ENCODE data around the gene CASKIN1. TPM values are rescaled to one million over a fixed set of nuclear protein-coding genes. Genes with fewer than 3 reads are reported as not detected.
"Not testable (repeated sequence)": the region's sequence is repeated elsewhere in the genome, so short reads cannot be mapped to it uniquely, and the experiment has no call there.

CASKIN1 gene, protein sequence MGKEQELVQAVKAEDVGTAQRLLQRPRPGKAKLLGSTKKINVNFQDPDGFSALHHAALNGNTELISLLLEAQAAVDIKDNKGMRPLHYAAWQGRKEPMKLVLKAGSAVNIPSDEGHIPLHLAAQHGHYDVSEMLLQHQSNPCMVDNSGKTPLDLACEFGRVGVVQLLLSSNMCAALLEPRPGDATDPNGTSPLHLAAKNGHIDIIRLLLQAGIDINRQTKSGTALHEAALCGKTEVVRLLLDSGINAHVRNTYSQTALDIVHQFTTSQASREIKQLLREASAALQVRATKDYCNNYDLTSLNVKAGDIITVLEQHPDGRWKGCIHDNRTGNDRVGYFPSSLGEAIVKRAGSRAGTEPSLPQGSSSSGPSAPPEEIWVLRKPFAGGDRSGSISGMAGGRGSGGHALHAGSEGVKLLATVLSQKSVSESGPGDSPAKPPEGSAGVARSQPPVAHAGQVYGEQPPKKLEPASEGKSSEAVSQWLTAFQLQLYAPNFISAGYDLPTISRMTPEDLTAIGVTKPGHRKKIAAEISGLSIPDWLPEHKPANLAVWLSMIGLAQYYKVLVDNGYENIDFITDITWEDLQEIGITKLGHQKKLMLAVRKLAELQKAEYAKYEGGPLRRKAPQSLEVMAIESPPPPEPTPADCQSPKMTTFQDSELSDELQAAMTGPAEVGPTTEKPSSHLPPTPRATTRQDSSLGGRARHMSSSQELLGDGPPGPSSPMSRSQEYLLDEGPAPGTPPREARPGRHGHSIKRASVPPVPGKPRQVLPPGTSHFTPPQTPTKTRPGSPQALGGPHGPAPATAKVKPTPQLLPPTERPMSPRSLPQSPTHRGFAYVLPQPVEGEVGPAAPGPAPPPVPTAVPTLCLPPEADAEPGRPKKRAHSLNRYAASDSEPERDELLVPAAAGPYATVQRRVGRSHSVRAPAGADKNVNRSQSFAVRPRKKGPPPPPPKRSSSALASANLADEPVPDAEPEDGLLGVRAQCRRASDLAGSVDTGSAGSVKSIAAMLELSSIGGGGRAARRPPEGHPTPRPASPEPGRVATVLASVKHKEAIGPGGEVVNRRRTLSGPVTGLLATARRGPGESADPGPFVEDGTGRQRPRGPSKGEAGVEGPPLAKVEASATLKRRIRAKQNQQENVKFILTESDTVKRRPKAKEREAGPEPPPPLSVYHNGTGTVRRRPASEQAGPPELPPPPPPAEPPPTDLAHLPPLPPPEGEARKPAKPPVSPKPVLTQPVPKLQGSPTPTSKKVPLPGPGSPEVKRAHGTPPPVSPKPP (N-terminal part only)
- 0.80 and 4.2 TPM in 2 replicates for total RNA-seq (2014; rRNA removed; shearing (Covaris generic))

DNA sequence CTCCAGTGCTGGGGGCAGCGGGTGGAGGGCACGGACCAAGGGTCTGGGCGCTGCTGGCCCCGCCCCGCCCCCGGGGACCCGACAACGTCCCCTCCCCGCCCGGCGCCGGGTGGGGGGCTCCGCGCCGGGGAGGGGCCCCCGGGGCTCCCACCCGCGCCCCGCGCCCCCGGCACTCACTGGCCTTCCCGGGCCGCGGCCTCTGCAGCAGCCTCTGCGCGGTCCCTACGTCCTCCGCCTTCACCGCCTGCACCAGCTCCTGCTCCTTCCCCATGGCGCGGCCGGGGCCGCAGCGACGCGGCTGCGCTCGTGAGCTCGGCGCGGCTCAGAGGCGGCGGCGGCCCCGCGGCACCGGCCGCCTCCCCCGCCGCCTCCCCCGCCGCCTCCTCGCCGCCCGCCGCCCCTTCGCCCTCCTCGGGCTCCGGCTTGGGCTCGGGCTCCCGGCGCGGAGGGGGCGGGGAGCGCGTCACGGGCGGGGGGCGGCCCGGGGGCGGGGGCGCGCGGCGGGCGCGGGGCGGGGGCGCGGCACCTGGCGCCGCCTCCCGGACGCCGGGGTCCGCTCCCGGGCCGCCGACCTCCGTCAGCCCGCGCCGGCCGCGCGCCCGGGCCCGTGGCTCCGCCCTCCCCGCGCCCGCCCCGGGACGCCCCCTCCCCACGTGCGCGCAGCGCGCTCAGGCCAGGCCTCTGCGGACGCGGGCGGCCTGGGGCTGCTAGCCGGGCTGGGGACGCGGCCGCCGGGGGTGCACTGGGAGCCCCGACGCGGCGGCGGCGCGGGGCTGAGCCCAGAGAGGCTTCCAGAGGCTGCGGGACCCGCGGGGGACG, at the start of gene CASKIN1:
TSS of gene CASKIN1 (minus strand) at position 444 of the 819 bp plus-strand sequence. CDS start at position 271, 173 bp downstream.
- no peak for DNase-seq (ENCODE audit: low spot score)
- in situ Hi-C loops (cut with HindIII; ENCODE audit: low sequenced_read_pairs) = no loop called here

DNA sequence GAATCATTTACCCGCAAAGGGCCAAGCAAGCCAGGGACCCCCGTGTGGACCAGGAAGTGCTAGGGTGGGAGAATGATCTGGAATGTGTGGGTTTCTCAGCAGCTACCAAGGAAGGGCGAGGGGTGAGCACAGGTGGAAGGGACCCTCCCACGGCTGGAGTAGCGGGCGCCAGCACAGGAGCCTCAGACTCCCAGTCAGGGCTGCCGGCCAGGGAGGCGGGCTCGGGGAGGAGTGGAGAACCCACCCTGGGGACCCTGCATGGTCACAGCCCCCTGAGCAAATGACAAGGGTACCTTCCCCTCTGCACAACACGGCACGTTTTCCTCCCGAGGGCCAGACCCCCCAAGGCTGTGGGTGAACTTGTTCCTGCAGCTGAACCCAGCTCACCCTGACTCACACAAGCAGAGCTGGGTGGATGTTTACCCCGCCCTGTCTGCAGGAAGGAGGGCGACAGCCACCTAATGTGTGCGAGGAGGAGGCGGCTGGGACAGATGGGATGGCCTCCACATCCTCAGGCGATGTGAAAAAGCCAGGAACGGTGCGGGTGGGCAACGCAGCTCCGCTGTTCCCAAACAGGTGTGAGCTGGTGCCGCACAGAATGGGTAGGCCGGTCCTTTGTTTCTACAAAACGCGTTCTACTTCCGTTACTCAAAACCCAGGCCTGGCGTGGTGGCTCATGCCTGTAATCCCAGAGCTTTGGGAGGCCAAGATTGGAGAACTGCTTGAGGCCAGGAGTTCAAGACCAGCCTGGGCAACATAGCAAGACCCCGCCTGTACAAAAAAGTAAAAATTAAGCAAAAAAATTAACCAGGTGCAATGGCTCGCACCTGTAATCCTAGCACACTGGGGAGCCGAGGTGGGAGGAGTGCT, 48.8 kb upstream of the CASKIN1 start:
- in situ Hi-C loops (cut with HindIII; ENCODE audit: low sequenced_read_pairs) = no loop called here
- no peak for DNase-seq (ENCODE audit: low spot score)

DNA sequence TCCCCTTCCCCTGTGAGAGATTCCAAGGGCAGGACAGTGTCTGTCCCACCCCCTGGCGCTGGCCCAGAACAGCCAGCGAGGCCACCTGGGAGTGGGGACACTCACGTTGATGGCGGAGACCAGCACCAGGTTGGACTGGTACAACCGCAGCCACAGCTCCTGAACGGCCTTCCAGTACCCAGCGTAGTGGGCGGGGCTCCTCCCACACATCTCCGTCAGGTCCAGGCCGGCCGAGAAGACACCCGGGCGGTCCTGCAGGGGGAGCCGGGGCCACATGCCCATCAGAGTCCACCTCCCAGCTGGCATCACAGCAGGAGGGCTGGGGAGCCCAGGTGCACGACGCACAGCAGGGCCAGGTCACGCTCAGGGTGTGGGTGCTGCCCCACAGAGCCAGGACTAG, 47.9 kb upstream of the CASKIN1 start:
- no peak for DNase-seq (ENCODE audit: low spot score)
- in situ Hi-C loops (cut with HindIII; ENCODE audit: low sequenced_read_pairs) = no loop called here

DNA sequence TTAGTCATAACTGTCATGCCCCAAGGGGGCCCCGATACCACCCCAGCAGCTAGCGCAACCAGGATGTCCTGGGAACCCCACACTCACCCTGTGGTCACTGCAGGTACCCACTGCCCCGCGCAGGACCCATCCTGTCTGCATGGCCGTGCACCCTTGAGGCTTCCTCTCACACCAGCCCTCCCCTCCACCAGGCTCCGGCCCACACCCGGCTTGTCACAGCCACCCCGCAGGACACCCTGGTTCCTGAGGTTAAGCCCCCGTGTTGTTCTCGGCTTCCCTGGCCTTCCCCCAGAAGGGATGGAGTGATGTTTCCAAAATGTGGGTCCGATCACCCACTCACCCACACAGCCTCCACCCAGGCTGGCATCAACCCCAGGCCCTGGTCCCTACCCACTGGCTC, 47.4 kb upstream of the CASKIN1 start:
- in situ Hi-C loops (cut with HindIII; ENCODE audit: low sequenced_read_pairs) = no loop called here
- no peak for DNase-seq (ENCODE audit: low spot score)

DNA sequence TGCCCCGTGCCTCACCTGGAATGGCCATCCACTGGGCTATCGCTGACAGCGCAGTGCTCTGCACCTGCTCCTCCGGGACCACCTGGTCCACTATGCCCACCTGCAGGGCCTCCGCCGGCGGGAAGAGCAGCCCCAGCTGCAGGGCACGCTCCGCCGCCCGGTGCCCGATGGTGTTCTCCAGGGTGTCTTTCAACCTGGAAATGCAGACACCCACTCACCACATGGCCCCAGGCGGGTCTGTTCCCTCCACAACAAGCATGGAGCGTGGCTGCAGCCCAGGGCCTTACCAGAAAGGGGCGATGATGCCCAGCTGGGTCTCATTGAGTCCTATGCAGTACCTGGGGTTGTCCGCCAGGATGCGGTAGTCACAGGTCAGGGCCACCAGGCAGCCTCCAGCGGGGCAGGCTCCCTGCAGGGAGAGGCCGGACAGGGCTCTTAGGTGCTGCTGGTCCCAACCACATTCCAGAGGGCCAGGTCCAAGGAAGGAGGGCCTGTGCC, 46.7 kb upstream of the CASKIN1 start:
- in situ Hi-C loops (cut with HindIII; ENCODE audit: low sequenced_read_pairs) = no loop called here
- no peak for DNase-seq (ENCODE audit: low spot score)

DNA sequence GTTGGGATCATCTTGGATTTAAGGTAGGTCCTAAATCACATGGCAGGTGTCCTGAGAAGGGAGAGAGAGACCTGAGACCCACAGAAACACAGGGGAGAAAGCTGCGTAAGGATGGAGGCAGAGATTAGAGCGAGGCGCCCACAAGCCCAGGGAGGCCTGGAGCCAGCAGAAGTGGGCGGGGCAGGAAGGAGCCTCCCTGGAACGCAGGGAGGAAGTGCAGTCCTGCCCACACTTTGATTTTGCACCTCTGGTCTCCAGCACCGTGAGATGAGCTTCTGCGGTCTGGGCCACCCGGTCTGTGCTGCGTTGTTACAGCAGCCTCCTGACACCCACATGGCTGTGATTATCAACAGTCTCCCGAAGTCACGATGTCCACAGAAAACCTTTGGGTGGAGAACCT, 46.2 kb upstream of the CASKIN1 start:
- in situ Hi-C loops (cut with HindIII; ENCODE audit: low sequenced_read_pairs) = no loop called here
- DNase-seq (ENCODE audit: low spot score) = no peak

DNA sequence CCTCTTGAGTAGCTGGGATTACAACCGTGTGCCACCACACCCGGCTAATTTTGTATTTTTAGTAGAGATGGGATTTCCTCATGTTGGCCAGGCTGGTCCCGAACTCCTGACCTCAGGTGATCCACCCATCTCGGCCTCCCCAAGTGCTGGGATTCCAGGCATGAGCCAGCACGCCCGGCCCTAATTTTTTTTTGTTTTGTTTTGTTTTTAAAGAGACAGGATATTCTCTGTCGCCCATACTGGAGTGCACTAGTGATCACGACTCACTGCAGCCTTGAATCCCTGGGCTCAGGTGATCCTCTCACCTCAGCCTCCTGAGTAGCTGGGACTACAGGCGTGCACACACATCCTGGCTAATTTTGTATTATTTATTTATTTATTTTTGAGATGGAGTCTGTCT, 43.9 kb upstream of the CASKIN1 start:
- in situ Hi-C loops (cut with HindIII; ENCODE audit: low sequenced_read_pairs); DNase-seq (ENCODE audit: low spot score): not testable (repeated sequence)

DNA sequence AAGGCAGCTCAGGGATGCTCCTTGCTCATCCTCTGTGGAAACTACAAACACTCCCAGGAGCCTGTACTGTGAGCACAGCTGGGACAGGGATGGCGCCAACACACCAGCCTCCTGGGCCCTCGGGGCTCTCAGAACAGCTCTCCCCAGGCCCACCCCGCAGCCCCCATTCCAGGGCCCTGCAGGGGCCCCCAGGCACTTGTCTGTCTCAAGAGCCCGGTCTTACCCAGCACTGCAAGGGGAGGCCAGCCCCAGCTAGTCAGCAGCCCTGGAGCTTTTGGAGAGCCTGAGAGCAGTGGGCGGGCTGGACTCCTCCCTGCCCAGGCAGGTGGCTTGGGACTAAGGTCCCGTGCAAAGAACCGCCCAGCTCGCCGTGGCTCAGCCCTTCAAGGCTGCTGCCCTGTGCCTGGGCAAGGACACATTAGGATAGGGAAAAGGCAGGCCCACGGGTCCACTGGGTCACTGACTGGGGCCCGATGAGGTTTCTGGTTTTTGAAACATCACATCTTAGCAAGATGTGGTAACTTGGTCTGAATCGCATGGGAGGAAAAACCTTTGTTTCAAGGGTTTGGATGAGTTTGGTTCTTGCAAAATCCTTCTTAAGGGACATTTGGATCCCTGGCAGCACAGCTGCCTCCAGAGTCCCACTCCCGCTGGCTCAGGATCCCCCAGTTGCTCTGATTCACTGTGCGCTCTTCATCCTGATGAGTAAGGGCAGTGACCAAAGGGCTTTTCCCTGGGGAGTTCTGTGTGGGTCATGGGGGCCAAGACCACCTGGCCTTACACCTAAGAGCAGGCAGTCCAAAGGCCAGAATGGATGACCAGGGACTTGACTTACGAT, 42.7 kb upstream of the CASKIN1 start:
- DNase-seq (ENCODE audit: low spot score) = no peak
- in situ Hi-C loops (cut with HindIII; ENCODE audit: low sequenced_read_pairs) = no loop called here

DNA sequence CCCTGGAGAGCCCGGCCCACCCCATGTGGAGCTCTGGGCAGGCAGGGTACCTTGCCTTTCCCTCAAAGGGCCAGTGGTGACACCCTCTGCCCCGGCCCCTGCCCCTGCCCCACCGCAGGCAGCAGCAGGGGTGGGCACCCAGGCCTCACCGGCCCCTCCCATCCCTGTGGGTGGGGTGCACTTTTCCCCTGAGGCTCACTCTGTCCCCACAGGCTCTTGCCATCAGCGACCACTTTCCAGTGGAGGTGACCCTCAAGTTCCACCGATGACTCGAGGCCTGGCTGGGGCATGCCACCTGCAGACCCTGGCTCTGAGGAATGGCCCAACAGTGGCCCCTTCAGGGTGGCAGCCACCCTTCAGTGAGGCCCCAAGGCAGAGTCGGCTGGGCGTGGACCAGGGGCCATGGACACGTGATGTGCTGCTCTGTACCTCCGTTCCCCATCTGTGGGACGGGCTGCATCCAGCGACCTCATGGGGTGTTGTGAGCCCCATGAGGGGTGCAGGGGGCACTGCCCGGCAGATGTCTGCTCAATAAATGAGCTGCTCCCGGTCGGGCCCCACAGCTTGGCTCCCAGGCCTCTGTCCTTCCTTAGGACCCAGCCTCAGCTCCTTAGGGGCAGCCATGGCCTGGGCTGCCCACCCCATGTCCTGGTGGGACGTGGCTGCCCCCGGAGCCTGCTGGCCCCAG, 41.9 kb upstream of the CASKIN1 start:
- in situ Hi-C loops (cut with HindIII; ENCODE audit: low sequenced_read_pairs) = no loop called here
- no peak for DNase-seq (ENCODE audit: low spot score)

DNA sequence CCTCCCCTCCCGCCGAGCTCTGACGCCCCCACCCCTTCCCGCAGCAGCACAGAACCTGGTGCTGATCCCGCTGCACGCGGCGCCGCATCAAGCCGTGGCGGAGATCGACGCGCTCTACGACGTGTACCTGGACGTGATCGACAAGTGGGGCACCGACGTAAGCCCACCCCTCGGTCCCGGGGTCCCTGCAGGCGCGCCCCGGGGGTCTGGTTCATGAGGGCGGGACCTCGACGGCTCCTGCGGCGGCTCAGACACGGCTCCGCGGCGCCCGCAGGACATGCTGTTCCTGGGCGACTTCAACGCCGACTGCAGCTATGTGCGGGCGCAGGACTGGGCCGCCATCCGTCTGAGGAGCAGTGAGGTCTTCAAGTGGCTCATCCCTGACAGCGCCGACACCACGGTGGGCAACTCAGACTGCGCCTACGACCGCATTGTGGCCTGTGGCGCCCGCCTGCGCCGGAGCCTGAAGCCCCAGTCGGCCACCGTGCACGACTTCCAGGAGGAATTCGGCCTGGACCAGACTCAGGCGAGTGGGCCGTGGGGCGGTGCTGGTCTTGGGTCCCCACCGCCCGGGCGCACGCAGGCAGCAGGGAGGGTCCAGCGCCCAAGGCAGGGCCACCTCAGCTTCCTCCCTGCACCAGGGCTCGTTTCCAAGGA, 41.2 kb upstream of the CASKIN1 start:
- DNase-seq (ENCODE audit: low spot score) = no peak
- in situ Hi-C loops (cut with HindIII; ENCODE audit: low sequenced_read_pairs) = no loop called here

DNA sequence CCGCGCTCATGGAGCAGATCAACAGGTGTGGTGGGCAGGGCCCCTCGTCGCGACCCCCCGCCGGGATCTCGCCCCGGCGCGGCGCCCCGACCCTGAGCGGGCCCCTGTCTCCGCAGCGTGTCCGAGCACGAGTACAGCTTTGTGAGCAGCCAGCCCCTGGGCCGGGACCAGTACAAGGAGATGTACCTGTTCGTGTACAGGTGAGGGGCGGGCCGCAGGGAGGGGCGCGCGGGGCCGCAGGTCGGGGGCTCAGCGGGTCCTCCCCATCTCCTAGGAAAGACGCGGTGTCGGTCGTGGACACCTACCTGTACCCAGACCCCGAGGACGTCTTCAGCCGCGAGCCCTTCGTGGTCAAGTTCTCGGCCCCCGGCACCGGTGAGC, 40.7 kb upstream of the CASKIN1 start:
- in situ Hi-C loops (cut with HindIII; ENCODE audit: low sequenced_read_pairs) = no loop called here
- DNase-seq (ENCODE audit: low spot score) = no peak

DNA sequence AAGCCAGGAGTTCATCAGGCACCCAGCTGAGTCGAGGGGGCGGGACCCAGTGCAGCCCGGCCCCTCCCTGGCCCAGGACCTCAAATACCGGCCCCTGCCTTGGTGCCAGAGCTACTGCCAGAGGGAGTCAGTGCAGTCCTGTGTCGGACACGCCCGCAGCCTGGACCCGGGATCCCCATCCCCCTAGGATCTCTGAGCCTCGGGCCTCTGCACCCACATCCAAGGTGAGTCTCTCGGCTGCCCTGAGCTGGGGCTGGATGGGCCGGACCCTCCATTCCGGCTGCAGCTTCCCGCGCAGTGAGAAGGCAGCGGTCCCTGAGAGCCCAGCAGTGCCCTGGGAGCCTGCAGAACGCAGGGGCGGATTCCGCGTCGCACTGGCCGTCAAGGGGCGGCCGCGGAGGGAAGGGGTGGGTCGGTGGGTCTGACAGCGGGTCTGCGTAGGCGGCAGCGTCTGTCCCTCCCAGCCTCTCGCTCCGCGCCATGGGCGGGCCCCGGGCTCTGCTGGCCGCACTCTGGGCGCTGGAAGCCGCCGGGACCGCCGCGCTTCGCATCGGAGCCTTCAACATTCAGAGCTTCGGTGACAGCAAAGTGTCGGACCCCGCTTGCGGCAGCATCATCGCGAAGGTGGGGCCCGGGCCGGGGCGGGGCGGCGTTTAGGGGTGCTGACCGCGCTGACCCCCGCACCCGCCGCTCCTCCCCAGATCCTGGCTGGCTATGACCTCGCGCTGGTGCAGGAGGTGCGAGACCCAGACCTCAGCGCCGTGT, 40.1 kb upstream of the CASKIN1 start, which contains the start of gene DNASE1L2:
TSS of gene DNASE1L2 (plus strand) at position 108 of the 765 bp plus-strand sequence. CDS start at position 481, 373 bp downstream.
- peak; percentile 39 for DNase-seq (ENCODE audit: low spot score)
- in situ Hi-C loops (cut with HindIII; ENCODE audit: low sequenced_read_pairs) = no loop called here

DNA sequence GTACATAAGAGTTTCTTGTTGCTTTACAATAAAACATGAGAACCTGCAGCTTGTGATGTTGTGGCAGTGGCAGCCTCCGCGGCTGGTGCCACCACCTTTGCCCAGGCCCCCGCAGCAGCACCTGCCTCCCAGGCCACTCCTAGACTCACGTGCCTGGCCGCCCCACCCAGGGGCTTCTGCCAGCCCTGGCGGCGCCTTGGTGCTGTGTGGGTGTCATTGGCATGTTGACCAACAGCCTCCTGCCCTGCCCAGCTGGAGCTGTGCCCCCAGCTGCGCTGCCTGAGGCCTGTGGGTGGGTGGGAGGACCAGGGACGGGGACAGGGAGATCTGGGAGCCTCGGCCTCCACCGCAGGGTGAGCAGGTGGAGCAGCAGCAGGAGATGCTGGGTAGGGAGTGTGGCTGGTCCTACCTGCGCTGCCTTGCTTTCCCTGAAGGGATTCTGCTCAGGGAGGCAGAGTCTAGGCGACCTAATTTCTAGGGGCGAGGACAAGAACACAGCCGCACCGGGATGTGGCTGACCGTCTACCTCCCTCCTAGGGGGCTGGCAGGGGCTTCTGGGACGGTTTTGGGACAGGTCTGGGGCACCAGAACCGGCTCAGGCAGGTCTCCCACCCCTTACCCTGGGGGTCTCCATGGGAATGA, 39.4 kb upstream of the CASKIN1 start:
- in situ Hi-C loops (cut with HindIII; ENCODE audit: low sequenced_read_pairs) = no loop called here

DNA sequence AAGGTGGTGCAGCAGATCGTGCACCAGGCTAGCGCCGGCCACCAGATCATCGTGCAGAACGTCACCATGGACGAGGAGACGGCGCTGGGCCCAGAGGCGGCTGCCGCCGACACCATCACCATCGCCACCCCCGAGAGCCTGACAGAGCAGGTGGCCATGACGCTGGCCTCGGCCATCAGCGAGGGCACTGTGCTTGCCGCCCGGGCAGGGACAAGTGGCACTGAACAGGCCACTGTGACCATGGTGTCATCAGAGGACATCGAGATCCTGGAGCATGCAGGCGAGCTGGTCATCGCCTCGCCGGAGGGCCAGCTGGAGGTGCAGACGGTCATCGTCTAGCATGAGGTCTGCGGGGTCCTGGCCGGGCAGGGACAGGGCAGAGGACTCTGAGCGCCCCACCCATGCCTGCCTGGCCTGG, 38.8 kb upstream of the CASKIN1 start:
- in situ Hi-C loops (cut with HindIII; ENCODE audit: low sequenced_read_pairs) = no loop called here

More for the DNA sequence above, 39.4 kb upstream of the CASKIN1 start:
- no peak for DNase-seq (ENCODE audit: low spot score)

More for the DNA sequence above, 38.8 kb upstream of the CASKIN1 start:
- no peak for DNase-seq (ENCODE audit: low spot score)

All from G401 (cell line).